Esophagus squamous epithelium (tissue), 4 donors: ENCODE measurements around the gene SUV39H1.

Experiments
- CTCF ChIP-seq, 6 experiments: fragments of 450-650 bp in 4 of 6; fragments of 200-600 bp in 2 of 6; sonication (generic) in 2 of 6; IDR thresholded peaks; one replicate each; pipeline ENCODE4 v1.5.1; 2016 to 2019; ENCODE audit warnings: antibody characterized with exemption in 6 of 6, mild to moderate bottlenecking in 4 of 6, moderate library complexity in 4 of 6
- POLR2A ChIP-seq, 4 donors: fragments of 450-650 bp; IDR thresholded peaks; one replicate each; pipeline ENCODE4 v1.6.1; 2017; ENCODE audit warnings: antibody characterized with exemption in 4 of 4, mild to moderate bottlenecking in 4 of 4, moderate library complexity in 3 of 4

GRCh38 chrX:48665991-48666390 lies 30.5 kb upstream of the SUV39H1 start:
- no peak for TF ChIP-seq POLR2A (IDR thresholded peaks at IDR 0.05)
- TF ChIP-seq CTCF (IDR thresholded peaks at IDR 0.05) = no peak
